Fibroblast of the conjunctiva (primary cell): ENCODE results near the gene NUCKS1.
A peak's percentile ranks its signal among the peaks of the same experiment; 100 is the strongest.

ENCODE experiments used
- DNase-seq: peaks from one replicate; pipeline ENCODE4 v3.0.0-alpha.2; 2010; ENCODE audit warnings: low read depth

NUCKS1 gene

GRCh38 chr1:205770618-205771017 is 20.6 kb upstream of the NUCKS1 start:
- no peak for DNase-seq

- DNase-seq, result no peak
Measured at GRCh38 chr1:205769641-205770365, 19.8 kb upstream of the NUCKS1 start.

GRCh38 chr1:205767248-205767647 is 17.3 kb upstream of the NUCKS1 start:
- no peak for DNase-seq

- no peak for DNase-seq
Measured at GRCh38 chr1:205766570-205766969, 16.6 kb upstream of the NUCKS1 start.

GRCh38 chr1:205766038-205766437 is 16.1 kb upstream of the NUCKS1 start:
- DNase-seq, result no peak

GRCh38 chr1:205764578-205764977 is 14.6 kb upstream of the NUCKS1 start:
- no peak for DNase-seq

GRCh38 chr1:205763980-205764379 is 14.0 kb upstream of the NUCKS1 start:
- no peak for DNase-seq

- DNase-seq, result no peak
Measured at GRCh38 chr1:205760606-205761005, 10.6 kb upstream of the NUCKS1 start.

- no peak for DNase-seq
Measured at GRCh38 chr1:205756552-205756951, 6.6 kb upstream of the NUCKS1 start.

- DNase-seq, result no peak
Measured at GRCh38 chr1:205754857-205755256, 4.9 kb upstream of the NUCKS1 start.

GRCh38 chr1:205751036-205751651 is 1.2 kb upstream of the NUCKS1 start:
- no peak for DNase-seq

- DNase-seq, result peak; percentile 95
Measured at GRCh38 chr1:205749234-205750137, 496 bp downstream of the NUCKS1 start.

GRCh38 chr1:205748403-205749233 is 1.4 kb downstream of the NUCKS1 start:
- DNase-seq, result peak; percentile 49

- no peak for DNase-seq
Measured at GRCh38 chr1:205746757-205747412, 3.1 kb downstream of the NUCKS1 start.

GRCh38 chr1:205744403-205744802 is 5.6 kb downstream of the NUCKS1 start:
- no peak for DNase-seq

- no peak for DNase-seq
Measured at GRCh38 chr1:205743977-205744376, 6.0 kb downstream of the NUCKS1 start.

- DNase-seq, result no peak
Measured at GRCh38 chr1:205741681-205742080, 8.3 kb downstream of the NUCKS1 start.

GRCh38 chr1:205739348-205740160 is 10.4 kb downstream of the NUCKS1 start:
- DNase-seq, result peak; percentile 56

- DNase-seq, result no peak
Measured at GRCh38 chr1:205735218-205735617, 14.8 kb downstream of the NUCKS1 start.

- DNase-seq, result no peak
Measured at GRCh38 chr1:205733438-205734175, 16.4 kb downstream of the NUCKS1 start.
